ENCODE results near the gene PLEKHM1.
A peak's percentile ranks its signal among the peaks of the same experiment; 100 is the strongest.
"Not testable (repeated sequence)": the region's sequence is repeated elsewhere in the genome, so short reads cannot be mapped to it uniquely, and the experiment has no call there.

PLEKHM1 gene

DNA sequence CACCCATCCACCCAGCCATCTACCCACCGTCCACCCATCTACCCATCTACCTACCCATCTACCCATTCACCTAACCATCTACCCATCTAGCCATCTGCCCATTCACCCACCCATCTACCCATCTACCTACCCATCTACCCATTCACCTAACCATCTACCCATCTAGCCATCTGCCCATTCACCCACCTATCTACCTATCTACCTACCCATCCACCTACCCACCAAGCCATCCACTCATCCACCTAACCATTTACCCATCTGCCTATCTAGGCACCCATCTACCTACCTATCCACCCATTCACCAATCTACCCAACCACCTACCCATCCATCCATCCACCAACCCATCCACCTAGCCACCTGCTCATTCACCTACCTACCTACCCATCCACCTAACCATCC lies 41.3 kb downstream of the PLEKHM1 start:
- Mint-ChIP-seq H3K36me3 (peaks cover 19% of the 10 kb centered on the region), H3K27ac (peak overlapping the region; percentile 84)

DNA sequence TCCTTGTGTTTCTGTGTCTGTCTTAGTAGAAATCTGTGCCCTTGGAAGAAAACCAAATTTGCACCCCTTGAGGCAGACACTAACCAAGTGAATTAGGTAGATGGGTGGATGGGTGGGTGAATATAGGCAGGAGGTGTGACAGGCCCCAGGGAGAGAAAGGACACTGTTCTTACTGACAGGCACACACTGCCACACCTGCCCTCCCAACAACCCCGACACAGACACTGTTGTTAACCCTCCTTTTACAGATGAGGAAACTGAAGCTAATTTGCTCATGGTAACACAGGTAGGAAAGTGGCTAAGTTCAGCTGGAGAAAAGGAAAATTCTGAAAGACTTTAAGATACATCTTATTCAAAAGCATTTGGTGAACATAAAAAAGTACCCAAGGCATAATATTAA lies 42.0 kb downstream of the PLEKHM1 start:
- DNase-seq (ENCODE audit: low spot score in 2 of 2); ATAC-seq; H3K4me3 Mint-ChIP-seq; H3K9me3 Mint-ChIP-seq: not testable (repeated sequence)
- Mint-ChIP-seq H3K36me3 (peaks cover 19% of the 10 kb centered on the region), H3K4me1 (peaks cover 30% of the 10 kb centered on the region), H3K27ac (peak overlapping the region; percentile 79)

More for the DNA sequence above, 41.3 kb downstream of the PLEKHM1 start:
- peaks cover 30% of the 10 kb centered on the region for H3K4me1 Mint-ChIP-seq
- H3K9me3 Mint-ChIP-seq; H3K4me3 Mint-ChIP-seq; ATAC-seq; DNase-seq (ENCODE audit: low spot score in 2 of 2): not testable (repeated sequence)

DNA sequence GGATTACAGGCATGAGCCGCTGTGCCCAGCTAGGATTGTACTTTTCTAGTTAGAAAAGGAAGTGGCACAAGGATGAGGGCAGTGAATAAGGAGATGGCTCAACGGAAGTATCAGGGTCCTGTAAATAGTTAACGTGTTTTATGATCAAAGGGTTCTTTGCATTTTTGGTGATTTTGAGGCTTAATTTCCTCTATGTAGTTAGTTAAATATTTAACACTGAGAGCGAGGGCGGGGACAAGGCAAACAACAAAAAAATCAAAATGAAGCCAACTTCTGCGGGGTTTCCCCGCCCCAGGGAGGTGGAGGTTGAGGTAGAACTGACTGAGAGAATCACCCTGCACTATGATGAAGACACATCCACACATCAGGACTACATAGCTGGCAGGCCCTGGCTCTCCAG lies 42.5 kb downstream of the PLEKHM1 start:
- H3K27ac Mint-ChIP-seq, result peak overlapping the region; percentile 79

DNA sequence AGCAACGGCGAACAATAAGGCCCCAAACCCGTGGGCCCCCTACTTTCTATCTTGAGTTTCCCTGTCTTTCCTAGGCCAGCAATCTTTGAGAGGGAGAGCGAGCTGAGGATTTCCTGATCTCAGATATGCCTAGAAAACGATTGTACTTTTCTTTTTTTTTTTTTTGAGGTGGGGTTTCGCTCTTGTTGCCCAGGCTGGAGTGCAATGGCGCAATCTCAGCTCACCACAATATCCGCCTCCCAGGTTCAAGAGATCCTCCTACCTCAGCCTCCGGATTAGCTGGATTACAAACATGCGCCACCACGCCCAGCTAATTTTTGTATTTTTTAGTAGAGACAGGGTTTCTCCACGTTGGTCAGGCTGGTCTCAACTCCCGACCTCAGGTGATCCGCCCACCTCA lies 42.9 kb downstream of the PLEKHM1 start:
- not testable (repeated sequence) for H3K9me3 Mint-ChIP-seq; DNase-seq (ENCODE audit: low spot score in 2 of 2); H3K4me3 Mint-ChIP-seq; ATAC-seq
- H3K36me3 Mint-ChIP-seq, result peaks cover 15% of the 10 kb centered on the region
- H3K27ac Mint-ChIP-seq, result peak overlapping the region; percentile 79
- peaks cover 30% of the 10 kb centered on the region for H3K4me1 Mint-ChIP-seq

More for the DNA sequence above, 42.5 kb downstream of the PLEKHM1 start:
- H3K4me3 Mint-ChIP-seq; ATAC-seq; H3K9me3 Mint-ChIP-seq; DNase-seq (ENCODE audit: low spot score in 2 of 2): not testable (repeated sequence)
- Mint-ChIP-seq H3K4me1 (peaks cover 30% of the 10 kb centered on the region), H3K36me3 (peaks cover 19% of the 10 kb centered on the region)

DNA sequence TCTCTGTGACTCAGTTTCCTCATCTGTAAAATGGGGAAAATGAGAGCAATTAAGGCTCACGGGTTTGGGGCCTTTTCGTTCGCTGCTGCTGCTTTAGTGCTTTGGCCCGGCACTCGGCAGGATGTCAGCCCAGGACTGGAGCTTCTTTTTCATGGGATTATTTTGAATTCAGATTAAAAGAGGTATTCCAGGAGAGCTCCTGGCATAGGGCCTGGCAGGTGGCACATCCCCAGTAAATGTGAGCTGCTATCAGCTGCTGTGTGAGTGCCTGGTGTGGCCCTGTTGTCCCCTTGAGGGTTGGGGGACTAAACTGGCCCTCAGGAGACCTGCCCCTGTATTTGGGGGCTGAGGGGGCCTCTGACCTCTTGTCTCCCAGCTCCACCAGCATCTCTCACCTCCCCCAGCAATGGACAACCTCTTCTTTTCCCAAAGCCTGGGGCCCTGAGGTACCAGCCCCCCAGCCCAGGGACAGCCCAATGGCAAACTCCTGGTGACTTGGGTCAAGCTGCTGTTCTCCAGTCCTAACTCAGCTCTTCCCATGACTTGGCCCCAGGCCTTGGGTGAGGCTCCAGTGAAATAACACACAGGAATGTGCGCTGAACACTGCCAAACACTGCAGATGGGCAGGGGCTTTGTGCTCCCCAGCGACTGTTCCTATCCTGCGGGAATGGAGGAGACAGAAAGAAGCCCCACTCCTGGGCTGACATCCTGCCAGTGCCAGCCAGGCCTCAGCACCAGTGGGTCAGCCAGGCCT lies 43.5 kb downstream of the PLEKHM1 start:
- H3K36me3 Mint-ChIP-seq, result peaks cover 13% of the 10 kb centered on the region
- peaks cover 30% of the 10 kb centered on the region for H3K4me1 Mint-ChIP-seq
- not testable (repeated sequence) for H3K9me3 Mint-ChIP-seq; H3K4me3 Mint-ChIP-seq; ATAC-seq; DNase-seq (ENCODE audit: low spot score in 2 of 2)
- peak overlapping the region; percentile 79 for H3K27ac Mint-ChIP-seq

DNA sequence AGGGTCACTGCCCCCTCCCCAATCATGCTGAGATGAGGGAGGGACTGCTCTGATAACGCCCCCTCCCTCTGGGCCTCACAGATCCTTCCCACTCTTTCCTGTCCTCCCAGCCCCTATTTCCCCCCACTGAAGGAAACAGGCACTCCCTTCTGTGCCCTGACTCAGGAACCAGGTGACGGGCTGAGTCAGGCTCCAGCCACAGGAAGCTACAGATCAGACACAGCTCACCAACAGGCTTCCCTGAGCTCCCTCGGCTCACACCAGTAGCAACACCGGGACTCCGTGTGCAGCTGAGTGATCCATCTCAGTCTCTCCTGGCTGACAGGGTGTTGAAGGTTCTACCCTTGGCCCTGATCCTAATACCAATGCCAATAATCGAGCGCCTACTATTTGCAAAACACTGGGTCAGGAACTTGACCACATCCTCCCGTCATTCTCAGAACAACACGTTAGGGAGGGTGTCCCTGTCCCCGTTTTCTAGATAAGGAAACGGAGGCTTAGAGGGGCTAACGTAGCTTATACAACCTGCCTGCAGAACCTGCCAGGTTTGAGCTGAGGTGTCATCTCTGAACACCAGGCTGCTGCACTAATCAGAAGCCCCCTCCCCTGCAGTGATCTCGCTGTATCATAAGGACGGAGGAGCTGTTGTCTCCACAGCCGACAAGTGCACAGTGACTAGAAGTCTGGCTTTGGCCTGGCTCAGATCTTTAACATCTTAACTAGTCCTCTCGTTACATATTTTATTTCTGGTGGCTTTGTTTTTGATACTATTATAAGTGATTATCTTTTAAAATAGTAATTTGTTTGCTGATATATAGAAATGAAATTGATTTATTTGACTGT lies 44.4 kb downstream of the PLEKHM1 start:
- peak overlapping the region; percentile 56 for H3K4me3 Mint-ChIP-seq
- DNase-seq (ENCODE audit: low spot score in 2 of 2), result peak in 1 of 2 donors; percentile 39
- peaks cover 13% of the 10 kb centered on the region for H3K36me3 Mint-ChIP-seq
- H3K27ac Mint-ChIP-seq, result peak overlapping the region; percentile 91
- peaks cover 35% of the 10 kb centered on the region for H3K4me1 Mint-ChIP-seq
- H3K9me3 Mint-ChIP-seq, result not testable (repeated sequence)
- peak; percentile 99 for ATAC-seq

DNA sequence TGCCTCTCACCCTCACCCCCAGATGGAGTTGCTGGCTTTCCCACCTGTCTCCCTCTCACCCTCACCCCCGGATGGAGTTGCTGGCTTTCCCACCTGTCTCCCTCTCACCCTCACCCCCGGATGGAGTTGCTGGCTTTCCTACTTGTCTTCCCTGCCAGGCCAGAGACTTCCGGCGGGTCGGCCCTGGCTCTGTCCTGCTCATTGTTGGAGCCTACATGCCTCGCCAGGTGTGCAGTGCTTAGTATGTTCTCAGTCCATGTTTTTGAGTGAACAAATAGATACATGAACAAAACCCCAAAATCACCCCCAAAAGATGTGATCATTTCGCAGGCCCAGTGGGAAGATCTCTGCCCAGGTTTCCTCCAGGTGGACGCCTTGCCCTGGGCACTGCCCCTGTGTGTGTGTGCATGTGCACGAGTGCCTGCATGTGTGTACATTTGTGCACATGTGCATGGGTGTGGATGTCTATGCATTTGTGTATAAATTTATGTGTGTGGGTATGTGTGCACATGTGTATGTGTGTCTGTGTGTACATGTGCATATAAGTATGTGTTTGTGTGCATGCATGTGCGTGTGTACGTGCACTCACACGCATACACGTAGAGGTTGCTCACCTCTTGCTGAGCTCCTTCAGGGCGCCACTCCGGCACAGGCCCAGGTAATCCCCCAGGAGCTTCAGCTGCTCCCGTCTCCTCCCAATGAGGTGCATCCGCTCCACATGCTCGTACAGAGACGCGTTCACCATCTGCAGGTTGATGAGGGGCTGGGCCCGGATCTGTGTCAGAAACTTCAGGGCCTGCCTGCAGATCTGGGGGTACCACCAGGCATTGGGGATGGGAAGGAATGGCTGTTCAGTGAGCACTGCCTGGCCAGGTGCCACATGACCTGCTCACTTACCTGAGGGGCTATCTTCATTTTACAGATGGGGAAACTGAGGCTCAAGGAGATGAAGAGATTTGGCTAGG lies 45.4 kb downstream of the PLEKHM1 start:
- H3K27ac Mint-ChIP-seq, result peak overlapping the region; percentile 91
- peak overlapping the region; percentile 56 for H3K4me3 Mint-ChIP-seq
- ATAC-seq; H3K9me3 Mint-ChIP-seq; DNase-seq (ENCODE audit: low spot score in 2 of 2): not testable (repeated sequence)
- H3K4me1 Mint-ChIP-seq, result peaks cover 42% of the 10 kb centered on the region
- H3K36me3 Mint-ChIP-seq, result peaks cover 13% of the 10 kb centered on the region

DNA sequence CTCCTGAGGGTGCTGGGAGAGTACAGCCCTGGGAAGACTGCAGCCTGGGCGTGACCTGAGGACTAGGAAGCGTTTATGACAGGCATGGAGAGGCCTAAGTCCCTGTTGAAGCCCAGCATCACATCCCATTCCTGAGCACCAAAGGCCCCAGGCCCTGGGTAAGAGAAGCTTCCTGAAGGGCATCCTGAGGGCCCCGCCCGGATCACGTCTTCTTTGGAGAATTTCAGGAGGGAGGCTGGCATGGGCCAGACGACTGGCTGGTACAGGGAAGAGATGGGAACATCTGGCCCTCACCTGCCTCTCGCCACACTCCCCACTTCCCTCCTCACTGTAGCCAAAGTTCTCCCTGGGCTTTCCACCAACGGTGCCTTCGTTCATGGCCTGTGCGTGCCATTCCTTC lies 46.2 kb downstream of the PLEKHM1 start:
- H3K36me3 Mint-ChIP-seq, result peaks cover 10% of the 10 kb centered on the region
- DNase-seq (ENCODE audit: low spot score in 2 of 2); H3K27ac Mint-ChIP-seq; ATAC-seq; H3K9me3 Mint-ChIP-seq; H3K4me3 Mint-ChIP-seq: not testable (repeated sequence)
- H3K4me1 Mint-ChIP-seq, result peaks cover 36% of the 10 kb centered on the region

DNA sequence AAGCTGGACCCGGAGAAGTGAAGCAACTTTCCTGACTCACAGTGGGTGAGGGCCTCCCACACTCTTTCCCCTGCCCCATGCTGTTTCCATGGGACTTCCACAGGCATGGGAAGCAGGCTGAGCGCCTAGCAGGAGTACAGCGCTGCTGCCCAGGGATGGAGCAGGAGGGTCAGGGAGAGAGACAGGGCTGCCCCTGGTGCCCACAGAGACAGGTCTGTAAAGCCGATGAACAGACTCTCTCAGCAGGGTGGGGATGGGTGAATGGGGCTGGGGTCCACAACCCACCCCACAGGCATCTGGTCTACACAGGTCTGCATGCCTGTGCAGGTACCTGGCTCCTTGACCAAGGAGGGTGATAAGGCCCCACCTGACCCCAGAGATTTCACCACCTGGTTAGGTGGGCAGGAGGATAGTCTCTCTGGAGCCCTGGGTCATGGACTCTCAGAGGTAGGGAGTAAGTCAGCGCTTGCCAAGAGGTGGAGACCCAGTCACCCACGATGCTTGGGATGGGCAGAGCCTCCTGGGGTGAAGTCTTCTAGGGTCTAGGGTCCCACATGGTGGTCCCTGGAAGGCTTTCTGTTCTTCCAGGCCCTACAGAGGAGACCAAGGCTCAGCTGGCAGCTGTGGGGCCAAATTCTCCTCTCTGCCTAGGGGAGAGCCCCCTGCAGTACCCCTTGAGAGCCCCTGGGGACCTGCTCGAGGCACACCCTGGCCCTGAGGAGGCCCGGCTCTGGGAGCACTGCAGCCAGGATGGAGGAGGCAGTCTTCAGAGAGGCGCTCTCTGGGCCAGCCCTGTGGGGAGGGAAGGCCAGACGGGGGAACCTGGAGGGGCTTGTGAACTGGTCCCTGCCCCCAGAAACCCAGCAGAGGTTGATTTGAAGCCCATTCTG lies 46.9 kb downstream of the PLEKHM1 start:
- not testable (repeated sequence) for H3K27ac Mint-ChIP-seq; H3K4me3 Mint-ChIP-seq; DNase-seq (ENCODE audit: low spot score in 2 of 2); H3K36me3 Mint-ChIP-seq; ATAC-seq; H3K9me3 Mint-ChIP-seq
- H3K4me1 Mint-ChIP-seq, result peaks cover 36% of the 10 kb centered on the region

DNA sequence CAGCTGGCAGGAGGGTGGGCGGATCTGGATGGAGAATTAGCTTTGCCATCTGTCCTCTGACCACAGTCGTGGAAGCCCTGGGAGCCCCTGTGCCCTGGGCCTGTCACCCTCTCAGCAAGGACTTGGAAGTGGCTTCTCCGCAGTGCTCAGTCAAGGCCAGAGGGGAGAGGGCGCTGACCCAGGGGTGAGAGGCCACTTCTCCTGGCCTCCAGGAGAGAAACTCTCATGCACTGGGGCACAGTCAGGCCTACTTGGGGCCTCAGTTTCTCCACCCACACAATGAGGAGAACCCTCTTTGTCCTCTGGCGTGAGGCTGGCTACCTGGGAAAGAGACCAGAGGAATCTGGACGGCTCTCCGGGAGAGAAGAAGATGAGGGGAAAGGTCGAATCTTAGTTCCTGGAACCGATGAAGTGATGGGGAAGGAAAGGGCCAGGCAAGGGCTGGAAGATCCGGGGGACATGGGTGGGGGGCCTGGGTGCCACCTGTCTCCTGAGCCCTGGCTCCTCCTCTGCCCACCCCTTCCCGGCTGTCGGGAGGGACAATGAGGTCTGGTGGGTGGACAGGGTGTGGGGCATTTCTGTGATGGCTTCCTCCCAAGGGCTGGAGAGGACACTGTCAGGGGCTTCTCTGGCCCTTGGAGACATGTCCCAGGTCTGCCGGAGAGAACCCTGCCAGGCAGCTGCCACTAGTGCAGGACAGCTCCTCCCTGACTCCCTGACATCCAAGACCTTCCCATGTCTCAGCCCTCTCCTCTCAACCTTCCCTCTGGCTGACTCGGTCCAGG lies 48.8 kb downstream of the PLEKHM1 start:
- DNase-seq (ENCODE audit: low spot score in 2 of 2) (no peak), ATAC-seq (no peak)
- Mint-ChIP-seq H3K4me3 (no peak overlapping the region), H3K9me3 (no peaks in the 10 kb centered on the region), H3K4me1 (peaks cover 36% of the 10 kb centered on the region), H3K27ac (peak overlapping the region; percentile 81), H3K36me3 (peaks cover 7% of the 10 kb centered on the region)

DNA sequence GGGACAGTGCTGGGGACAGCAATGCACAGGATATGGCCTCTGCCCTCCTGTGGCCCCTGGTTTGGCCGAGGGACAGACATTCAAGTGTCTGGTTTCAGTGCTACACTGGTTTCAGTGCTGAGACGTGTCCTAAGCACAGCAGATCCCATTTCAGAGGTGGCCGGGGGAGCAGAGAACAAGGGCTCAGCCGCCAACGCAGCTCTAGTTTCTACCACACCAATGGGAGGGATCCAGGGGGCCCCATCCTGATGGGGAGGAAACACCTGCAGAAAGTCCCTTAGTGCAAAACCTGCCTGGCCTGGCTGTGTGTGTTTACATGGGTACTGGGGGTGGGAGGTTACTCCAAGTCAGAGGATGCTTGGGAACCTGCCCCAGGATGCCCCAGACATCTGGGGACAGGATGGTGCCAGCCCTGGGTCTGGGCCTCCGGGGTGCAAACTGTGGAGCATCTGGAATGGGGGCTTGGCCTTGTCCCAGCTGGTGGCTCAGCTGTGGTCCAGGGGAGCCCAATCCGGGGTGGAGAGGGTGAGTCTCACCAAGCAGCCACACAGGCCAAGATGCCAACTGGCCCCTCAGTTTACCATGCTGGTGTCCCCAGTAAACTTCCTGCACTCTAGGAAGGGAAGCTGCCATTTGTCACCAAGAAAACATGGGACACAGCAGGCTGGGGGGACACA lies 49.5 kb downstream of the PLEKHM1 start:
- Mint-ChIP-seq H3K27ac (peak overlapping the region; percentile 81), H3K4me1 (peaks cover 32% of the 10 kb centered on the region), H3K36me3 (peaks cover 10% of the 10 kb centered on the region)
- not testable (repeated sequence) for DNase-seq (ENCODE audit: low spot score in 2 of 2); H3K4me3 Mint-ChIP-seq; H3K9me3 Mint-ChIP-seq
- peak; percentile 33 for ATAC-seq

DNA sequence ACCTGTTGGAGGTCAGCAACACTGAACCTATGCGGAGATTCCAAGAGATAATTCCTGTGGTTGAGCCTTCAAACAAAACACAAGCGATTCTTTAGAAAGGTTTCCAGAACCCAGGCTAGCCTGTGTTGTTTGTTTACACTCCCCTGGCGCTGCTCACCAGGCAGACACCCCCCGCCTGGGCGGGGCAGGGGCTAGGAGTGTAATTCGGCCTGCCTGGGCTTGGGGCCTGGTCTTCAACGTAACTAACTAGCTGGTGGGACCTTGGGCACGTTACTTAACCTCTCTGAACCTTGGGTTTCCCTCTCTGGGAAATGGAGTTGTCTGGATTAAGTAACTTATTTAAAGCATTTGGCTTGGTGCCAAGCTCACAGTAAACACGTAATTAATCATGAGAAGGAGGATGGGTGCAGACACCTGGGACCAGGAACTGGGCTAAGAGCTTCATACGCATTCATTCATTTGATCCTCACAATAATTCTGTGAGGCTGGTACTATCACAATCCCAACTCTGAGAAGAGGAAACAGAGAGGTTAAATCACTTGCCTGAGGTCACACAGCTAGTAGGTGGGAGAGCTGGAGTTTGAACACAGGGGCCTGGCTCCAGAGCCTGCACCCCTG lies 50.3 kb downstream of the PLEKHM1 start:
- no peak for ATAC-seq
- Mint-ChIP-seq H3K36me3 (peaks cover 17% of the 10 kb centered on the region), H3K4me3 (no peak overlapping the region), H3K4me1 (peaks cover 25% of the 10 kb centered on the region), H3K27ac (peak overlapping the region; percentile 81), H3K9me3 (no peaks in the 10 kb centered on the region)
- DNase-seq (ENCODE audit: low spot score in 2 of 2), result no peak

Measured in stimulated activated effector memory CD8-positive, alpha-beta T cell treated with anti-CD3 and anti-CD28 coated beads, Interleukin-12 subunit alpha, Interleukin-12 subunit beta, amount 100 ng/mL, for 72 hours (primary cell).